ENCODE results near the gene TMEM17.

DNA sequence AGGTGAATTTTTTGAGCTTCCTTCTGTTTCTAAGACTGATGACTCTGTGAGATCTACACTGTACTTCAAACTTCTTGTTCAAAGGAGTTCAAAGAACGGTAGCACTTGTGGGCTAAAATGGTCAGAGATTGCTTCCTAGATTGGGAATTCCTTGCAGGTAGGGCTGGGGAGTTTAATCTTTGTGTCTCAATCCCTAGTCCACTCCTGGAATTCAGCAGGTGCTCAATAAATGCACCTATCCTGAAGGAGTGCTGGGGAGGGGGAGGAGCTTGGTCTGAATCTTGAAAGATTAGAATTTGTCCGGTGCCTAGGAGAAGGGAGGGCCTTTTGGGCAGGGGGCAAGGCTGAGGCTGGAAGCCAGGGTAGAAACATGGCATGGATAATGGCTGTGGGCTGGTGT is 34.6 kb downstream of the TMEM17 start:
- TF ChIP-seq EZH2phosphoT487 (IDR thresholded peaks at IDR 0.05; ENCODE audit: borderline replicate concordance, low read length), result no peak
- TF ChIP-seq, protein P1, sequence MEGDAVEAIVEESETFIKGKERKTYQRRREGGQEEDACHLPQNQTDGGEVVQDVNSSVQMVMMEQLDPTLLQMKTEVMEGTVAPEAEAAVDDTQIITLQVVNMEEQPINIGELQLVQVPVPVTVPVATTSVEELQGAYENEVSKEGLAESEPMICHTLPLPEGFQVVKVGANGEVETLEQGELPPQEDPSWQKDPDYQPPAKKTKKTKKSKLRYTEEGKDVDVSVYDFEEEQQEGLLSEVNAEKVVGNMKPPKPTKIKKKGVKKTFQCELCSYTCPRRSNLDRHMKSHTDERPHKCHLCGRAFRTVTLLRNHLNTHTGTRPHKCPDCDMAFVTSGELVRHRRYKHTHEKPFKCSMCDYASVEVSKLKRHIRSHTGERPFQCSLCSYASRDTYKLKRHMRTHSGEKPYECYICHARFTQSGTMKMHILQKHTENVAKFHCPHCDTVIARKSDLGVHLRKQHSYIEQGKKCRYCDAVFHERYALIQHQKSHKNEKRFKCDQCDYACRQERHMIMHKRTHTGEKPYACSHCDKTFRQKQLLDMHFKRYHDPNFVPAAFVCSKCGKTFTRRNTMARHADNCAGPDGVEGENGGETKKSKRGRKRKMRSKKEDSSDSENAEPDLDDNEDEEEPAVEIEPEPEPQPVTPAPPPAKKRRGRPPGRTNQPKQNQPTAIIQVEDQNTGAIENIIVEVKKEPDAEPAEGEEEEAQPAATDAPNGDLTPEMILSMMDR (IDR thresholded peaks at IDR 0.05; ENCODE audit: low read depth, low read length, poor library complexity, severe bottlenecking), result no peak
